Fibroblast of skin of right biceps (primary cell): ENCODE results near the gene C2CD2L.
"Not testable (repeated sequence)": the region's sequence is repeated elsewhere in the genome, so short reads cannot be mapped to it uniquely, and the experiment has no call there.

Source experiments
- DNase-seq: peaks from one replicate; pipeline ENCODE4 v3.0.0-alpha.2; 2013

C2CD2L gene

GRCh38 chr11:119093942-119094815 lies 13.0 kb upstream of the C2CD2L start:
- no peak for DNase-seq

- peak; percentile 81 for DNase-seq
These were observed 12.4 kb upstream of the C2CD2L start for GRCh38 chr11:119094816-119095065.

GRCh38 chr11:119095066-119095880 lies 11.9 kb upstream of the C2CD2L start:
- peak; percentile 100 for DNase-seq

- DNase-seq: no peak
These were observed 7.4 kb upstream of the C2CD2L start for GRCh38 chr11:119099711-119100110.

GRCh38 chr11:119100246-119100970 lies 6.7 kb upstream of the C2CD2L start:
- DNase-seq: peak; percentile 52

- no peak for DNase-seq
These were observed 6.0 kb upstream of the C2CD2L start for GRCh38 chr11:119100994-119101758.

- peak; percentile 98 for DNase-seq
These were observed 5.3 kb upstream of the C2CD2L start, which contains the start of gene DPAGT1 for GRCh38 chr11:119101759-119102423. TSS of gene DPAGT1 (minus strand) at chr11:119101853. CDS start at chr11:119101655, 198 bp downstream.

- not testable (repeated sequence) for DNase-seq
These were observed 3.9 kb upstream of the C2CD2L start for GRCh38 chr11:119103161-119103664.

- DNase-seq: no peak
These were observed 3.4 kb upstream of the C2CD2L start for GRCh38 chr11:119103793-119104192.

- no peak for DNase-seq
These were observed 498 bp downstream of the C2CD2L start for GRCh38 chr11:119107538-119108145.

- DNase-seq: no peak
These were observed 1.2 kb downstream of the C2CD2L start for GRCh38 chr11:119108146-119108856.

- DNase-seq: no peak
These were observed 1.7 kb downstream of the C2CD2L start for GRCh38 chr11:119108857-119109221.

- DNase-seq: no peak
These were observed 2.7 kb downstream of the C2CD2L start for GRCh38 chr11:119109843-119110242.

- DNase-seq: no peak
These were observed 3.3 kb downstream of the C2CD2L start for GRCh38 chr11:119110439-119110838.

- DNase-seq: no peak
These were observed 4.3 kb downstream of the C2CD2L start for GRCh38 chr11:119111361-119111925.

- DNase-seq: no peak
These were observed 5.3 kb downstream of the C2CD2L start for GRCh38 chr11:119112314-119113020.

GRCh38 chr11:119113716-119114115 lies 6.6 kb downstream of the C2CD2L start:
- DNase-seq: no peak

GRCh38 chr11:119114351-119114750 lies 7.2 kb downstream of the C2CD2L start:
- no peak for DNase-seq

- DNase-seq: no peak
These were observed 8.5 kb downstream of the C2CD2L start for GRCh38 chr11:119115484-119116234.
